SK-N-SH (cell line): ENCODE results near the gene CCL22. TPM values are rescaled to one million over a fixed set of nuclear protein-coding genes. Genes with fewer than 3 reads are reported as not detected.

Experiments
- CTCF ChIA-PET: fragments of 300-600, 350-600 bp; formaldehyde crosslinking; extraction: SDS; loops from one replicate; lab custom pipeline; 2021; lab: Yijun Ruan, JAX
- POLR2A ChIA-PET: fragments of 350-600 bp; sonication (Branson Sonifier 250); formaldehyde crosslinking; extraction: SDS; loops from one replicate; lab custom pipeline; 2020; ENCODE audit warnings: antibody characterized with exemption, inconsistent platforms; lab: Yijun Ruan, JAX
- DNase-seq: peaks from one replicate; pipeline ENCODE4 v3.0.0; 2012
- H2AFZ ChIP-seq: fragments of 200-600 bp; sonication (generic); 2 replicates; pipeline ENCODE4 v1.8.1; 2016; ENCODE audit warnings: antibody characterized with exemption, mild to moderate bottlenecking, low read depth
- H3F3A ChIP-seq: fragments of 200-600 bp; sonication (generic); replicated peaks from 2 replicates; pipeline ENCODE3; 2016; ENCODE audit warnings: antibody characterized with exemption, mild to moderate bottlenecking; ENCODE audit not compliant: insufficient read depth
- H3K27ac ChIP-seq, 2 experiments: fragments of 200-500 bp in 1 of 2; fragments of 200-600 bp in 1 of 2; sonication (Bioruptor generic) in 1 of 2; sonication (generic), shearing (Covaris generic) in 1 of 2; 2 replicates each; pipeline versions ENCODE4 v1.5.1 to v1.6.1; 2014 to 2016; ENCODE audit warnings: low read depth in 2 of 2, inconsistent platforms in 1 of 2, low read length in 1 of 2, mild to moderate bottlenecking in 1 of 2, mixed read lengths in 1 of 2
- H3K27me3 ChIP-seq: fragments of 200-600 bp; sonication (generic), shearing (Covaris generic); 2 replicates; pipeline ENCODE4 v1.6.1; 2016; ENCODE audit warnings: mixed run types; ENCODE audit not compliant: insufficient read depth
- H3K36me3 ChIP-seq, 2 experiments: fragments of 200-500 bp in 1 of 2; fragments of 200-600 bp in 1 of 2; sonication (Bioruptor generic) in 1 of 2; sonication (generic) in 1 of 2; replicated peaks in 1 of 2; 2 replicates each; pipeline versions ENCODE3 to v1.5.1; 2014 to 2016; ENCODE audit warnings: low read length in 1 of 2, mild to moderate bottlenecking in 1 of 2; ENCODE audit not compliant: insufficient read depth in 2 of 2, control insufficient read depth in 1 of 2
- H3K4me1 ChIP-seq, 2 experiments: fragments of 200-500 bp in 1 of 2; fragments of 200-600 bp in 1 of 2; sonication (Bioruptor generic) in 1 of 2; sonication (generic), shearing (Covaris generic) in 1 of 2; 2 replicates each; pipeline versions ENCODE4 v1.5.1 to v1.6.1; 2014 to 2016; ENCODE audit warnings: low read depth in 1 of 2, low read length in 1 of 2, mixed run types in 1 of 2; ENCODE audit not compliant: insufficient read depth in 2 of 2, control insufficient read depth in 1 of 2
- H3K4me2 ChIP-seq: fragments of 200-600 bp; sonication (generic), shearing (Covaris generic); 2 replicates; pipeline ENCODE4 v1.6.1; 2017; ENCODE audit warnings: mixed run types
- H3K4me3 ChIP-seq, 2 experiments: fragments of 200-500 bp in 1 of 2; fragments of 200-600 bp in 1 of 2; sonication (Bioruptor generic) in 1 of 2; sonication (generic), shearing (Covaris generic) in 1 of 2; 2 replicates each; pipeline versions ENCODE4 v1.5.1 to v1.8.1; 2014 to 2016; ENCODE audit warnings: low read depth in 2 of 2, inconsistent platforms in 1 of 2, low read length in 1 of 2, mild to moderate bottlenecking in 1 of 2, mixed read lengths in 1 of 2, moderate library complexity in 1 of 2
- H3K79me2 ChIP-seq: fragments of 200-600 bp; sonication (generic); 2 replicates; pipeline ENCODE4 v1.8.1; 2017; ENCODE audit warnings: mild to moderate bottlenecking; ENCODE audit not compliant: insufficient read depth
- H3K9ac ChIP-seq: fragments of 200-600 bp; sonication (generic); 2 replicates; pipeline ENCODE4 v1.6.1; 2017; ENCODE audit warnings: mixed run types
- H3K9me2 ChIP-seq: fragments of 200-600 bp; sonication (generic); 2 replicates; pipeline ENCODE4 v1.6.1; 2017; ENCODE audit warnings: mixed run types
- H3K9me3 ChIP-seq: fragments of 200-600 bp; sonication (generic); 2 replicates; pipeline ENCODE4 v1.6.1; 2017; ENCODE audit warnings: mixed run types, mild to moderate bottlenecking, moderate library complexity
- H4K20me1 ChIP-seq: fragments of 200-600 bp; sonication (generic); 2 replicates; pipeline ENCODE4 v1.6.1; 2017; ENCODE audit warnings: mild to moderate bottlenecking, mixed run types; ENCODE audit not compliant: insufficient read depth
- CHD2 ChIP-seq: fragments of 150-350 bp; IDR thresholded peaks from 2 replicates; pipeline ENCODE4 v1.6.1; 2018; ENCODE audit warnings: low read length; ENCODE audit not compliant: partially characterized antibody
- FOSL2 ChIP-seq: IDR thresholded peaks from 2 replicates; pipeline ENCODE4 v1.4.0; 2012; ENCODE audit warnings: low read depth, mild to moderate bottlenecking, moderate library complexity, borderline replicate concordance
- GABPA ChIP-seq: IDR thresholded peaks from 2 replicates; pipeline ENCODE4 v1.4.0; 2012; ENCODE audit warnings: low read depth, mild to moderate bottlenecking
- GATA2 ChIP-seq: sonication (generic); formaldehyde crosslinking; IDR thresholded peaks from 2 replicates; pipeline ENCODE4 v1.5.0; 2020; ENCODE audit warnings: mild to moderate bottlenecking, missing genetic modification reagents
- IRF3 ChIP-seq: fragments of 150-350 bp; IDR thresholded peaks from 2 replicates; pipeline ENCODE4 v1.6.1; 2016; ENCODE audit warnings: mild to moderate bottlenecking, low read depth, low read length
- JUND ChIP-seq: IDR thresholded peaks from 2 replicates; pipeline ENCODE4 v1.4.0; 2012
- MAX ChIP-seq: IDR thresholded peaks from 2 replicates; pipeline ENCODE4 v1.4.0; 2012; ENCODE audit warnings: low read depth
- NFIC ChIP-seq: IDR thresholded peaks from 2 replicates; pipeline ENCODE4 v1.4.0; 2012; ENCODE audit warnings: borderline replicate concordance
- PBX3 ChIP-seq: IDR thresholded peaks from 2 replicates; pipeline ENCODE4; 2012
- RAD21 ChIP-seq: IDR thresholded peaks from 2 replicates; pipeline ENCODE4 v1.6.1; 2012; ENCODE audit warnings: mild to moderate bottlenecking, low read length
- RCOR1 ChIP-seq: fragments of 150-350 bp; IDR thresholded peaks from 2 replicates; pipeline ENCODE4 v1.6.1; 2017; ENCODE audit warnings: antibody characterized with exemption, low read length
- REST ChIP-seq: IDR thresholded peaks from 2 replicates; pipeline ENCODE4 v1.6.1; 2012; ENCODE audit warnings: mild to moderate bottlenecking, low read depth, low read length, moderate library complexity
- RFX5 ChIP-seq: IDR thresholded peaks from 2 replicates; pipeline ENCODE4 v1.6.1; 2012; ENCODE audit warnings: mild to moderate bottlenecking, improper control_type of control experiment, low read length
- RXRA ChIP-seq: IDR thresholded peaks from 2 replicates; pipeline ENCODE4 v1.4.0; 2012; ENCODE audit warnings: low read depth, mild to moderate bottlenecking, borderline replicate concordance
- SIN3A ChIP-seq: IDR thresholded peaks from 2 replicates; pipeline ENCODE4 v1.6.1; 2012; ENCODE audit warnings: low read depth, mild to moderate bottlenecking, low read length, moderate library complexity, borderline replicate concordance
- SMC3 ChIP-seq: IDR thresholded peaks from 2 replicates; pipeline ENCODE4 v1.6.1; 2012; ENCODE audit warnings: low read depth, low read length, improper control_type of control experiment
- USF1 ChIP-seq: IDR thresholded peaks from 2 replicates; pipeline ENCODE4 v1.4.0; 2012; ENCODE audit warnings: low read depth, borderline replicate concordance
- YY1 ChIP-seq: IDR thresholded peaks from 2 replicates; pipeline ENCODE4 v1.4.0; 2012; ENCODE audit warnings: low read depth, mild to moderate bottlenecking
- WGBS: methylation state at CpG from one replicate; pipeline ENCODE4 v1.1.6; 2017; ENCODE audit warnings: low lambda C conversion rate; 5-methylcytosine and 5-hydroxymethylcytosine counted together
- polyA plus RNA-seq, 3 experiments: library from polyadenylated mRNA; depleted of rRNA; stranded (reverse); fragments of >200 nt; gene quantifications; 2 replicates each; pipeline ENCODE4 v1.2.3, GENCODE V29; 2012

The CCL22 gene
- polyA plus RNA-seq, 1 of the 3 experiments (the other 2 are of a cell fraction) = not detected

GRCh38 chr16:57411362-57411976 lies 52.9 kb downstream of the CCL22 start:
- Histone ChIP-seq H3K9me3 (no peaks in the 10 kb centered on the region), H2AFZ (no peak overlapping the region), H3K4me3 (no peak overlapping the region), H3K36me3 (no peaks in the 10 kb centered on the region), H3K27ac (no peak overlapping the region), H3K4me2 (no peak overlapping the region), H3K9ac (no peak overlapping the region), H3K27me3 (no peaks in the 10 kb centered on the region), H4K20me1 (no peaks in the 10 kb centered on the region), H3K9me2 (no peaks in the 10 kb centered on the region), H3F3A (no peaks in the 10 kb centered on the region), H3K79me2 (no peaks in the 10 kb centered on the region), H3K4me1 (peaks cover 0 to 25% of the 10 kb centered on the region in 2 experiments; a peak in 1 of 4 replicates)
- ChIA-PET CTCF (interaction anchor here (0.7 to 17.3 kb wide), 3 partner anchors 11 to 110 kb away, joined by 3 to 544 read pairs (median 6); no protein-coding TSS in a partner anchor), POLR2A (no interaction called here)
- no peak for DNase-seq
- no peak for TF ChIP-seq YY1
- no peak for TF ChIP-seq RCOR1
- TF ChIP-seq MAX = no peak
- no peak for TF ChIP-seq REST
- TF ChIP-seq FOSL2 = no peak
- TF ChIP-seq SMC3 = no peak
- no peak for TF ChIP-seq RAD21
- no peak for TF ChIP-seq GATA2 (CRISPR knock-in tag)
- no peak for TF ChIP-seq RXRA
- no peak for TF ChIP-seq USF1
- no peak for TF ChIP-seq CHD2
- no peak for TF ChIP-seq JUND
- no peak for TF ChIP-seq PBX3
- TF ChIP-seq SIN3A = no peak
- no peak for TF ChIP-seq IRF3
- TF ChIP-seq GABPA = no peak
- TF ChIP-seq NFIC = no peak
- TF ChIP-seq RFX5 = no peak
- 74% methylated on average over 9 of the region's 12 CpGs for WGBS
